GM18502 (cell line): ENCODE data around the gene SLC25A29.
"Not testable (repeated sequence)": the region's sequence is repeated elsewhere in the genome, so short reads cannot be mapped to it uniquely, and the experiment has no call there.

ENCODE experiments used
- ATAC-seq: cut with Tn5 transposase; IDR thresholded peaks from one replicate; pipeline ENCODE4 v1.9.1; 2021; ENCODE audit warnings: mild to moderate bottlenecking; ENCODE audit not compliant: unreplicated experiment, poor library complexity

SLC25A29 gene

DNA sequence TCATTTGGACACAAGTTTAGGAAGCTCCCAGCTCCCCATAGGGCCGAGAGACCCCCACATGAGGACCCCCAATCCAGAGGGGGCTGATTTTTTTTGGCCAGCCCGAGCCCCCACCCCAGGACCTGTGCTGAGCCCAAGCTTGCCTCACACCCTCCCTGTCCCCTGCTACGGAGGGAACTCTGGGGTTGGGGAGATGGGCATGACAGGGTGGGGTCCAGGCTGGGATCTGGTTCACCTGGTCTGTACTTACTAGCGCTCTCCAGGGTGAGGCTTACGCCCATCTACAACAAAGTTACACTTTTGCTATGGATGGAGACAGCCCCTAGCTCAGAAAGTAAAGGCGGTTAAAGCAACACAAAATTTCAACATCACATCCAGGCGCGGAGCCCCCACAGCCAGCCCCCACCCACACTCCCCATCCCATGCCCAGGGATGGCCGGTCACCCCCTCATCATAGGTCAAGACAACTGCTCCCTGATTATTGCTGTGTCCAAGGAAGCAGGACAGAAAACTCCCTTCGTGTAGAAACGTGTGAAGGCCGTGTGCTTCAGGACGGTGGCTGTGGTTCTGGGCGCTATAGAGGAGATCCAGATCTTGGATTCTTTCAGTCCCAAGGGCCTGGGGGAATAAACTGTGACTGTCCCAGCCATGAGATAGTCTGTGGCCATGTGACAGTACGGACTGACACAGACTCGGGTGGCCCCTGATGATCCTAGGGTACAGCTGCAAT is 10.7 kb downstream of the SLC25A29 start:
- ATAC-seq = no peak

- no peak for ATAC-seq
Observed at GRCh38 chr14:100294963-100295330, 11.3 kb downstream of the SLC25A29 start.

GRCh38 chr14:100294213-100294962 is 11.9 kb downstream of the SLC25A29 start:
- ATAC-seq = no peak

DNA sequence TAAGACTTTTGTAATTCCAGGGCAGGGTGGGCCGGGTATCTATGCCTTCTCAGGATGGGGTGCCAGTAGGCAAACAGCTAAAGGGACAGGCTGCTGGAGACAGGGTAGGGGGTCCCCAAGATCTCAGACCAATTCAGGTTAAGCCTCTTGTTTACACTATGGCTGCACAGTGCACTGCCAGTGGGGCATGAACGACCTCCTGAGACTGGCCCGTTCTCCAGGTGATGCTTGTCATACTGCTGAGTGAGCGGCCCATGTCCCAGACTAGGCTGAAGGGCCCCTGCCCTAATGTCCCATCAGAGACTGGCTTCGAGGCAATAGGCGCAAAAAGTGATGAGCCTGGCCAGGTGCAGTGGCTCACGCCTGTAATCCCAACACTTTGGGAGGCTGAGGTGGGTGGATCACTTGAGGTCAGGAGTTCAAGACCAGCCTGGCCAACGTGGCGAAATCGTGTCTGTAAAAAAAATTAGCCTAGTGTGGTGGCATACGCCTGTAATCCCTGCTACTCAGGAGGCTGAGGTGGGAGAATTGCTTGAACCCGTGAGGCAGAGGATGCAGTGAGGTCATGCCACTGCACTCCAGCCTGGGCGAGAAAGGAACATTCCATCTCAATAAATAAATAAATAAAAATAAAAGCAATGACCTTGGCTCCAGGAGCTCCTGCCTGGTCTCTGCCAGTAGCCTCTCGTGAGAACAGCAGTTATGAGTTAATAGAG is 12.6 kb downstream of the SLC25A29 start:
- no peak for ATAC-seq

DNA sequence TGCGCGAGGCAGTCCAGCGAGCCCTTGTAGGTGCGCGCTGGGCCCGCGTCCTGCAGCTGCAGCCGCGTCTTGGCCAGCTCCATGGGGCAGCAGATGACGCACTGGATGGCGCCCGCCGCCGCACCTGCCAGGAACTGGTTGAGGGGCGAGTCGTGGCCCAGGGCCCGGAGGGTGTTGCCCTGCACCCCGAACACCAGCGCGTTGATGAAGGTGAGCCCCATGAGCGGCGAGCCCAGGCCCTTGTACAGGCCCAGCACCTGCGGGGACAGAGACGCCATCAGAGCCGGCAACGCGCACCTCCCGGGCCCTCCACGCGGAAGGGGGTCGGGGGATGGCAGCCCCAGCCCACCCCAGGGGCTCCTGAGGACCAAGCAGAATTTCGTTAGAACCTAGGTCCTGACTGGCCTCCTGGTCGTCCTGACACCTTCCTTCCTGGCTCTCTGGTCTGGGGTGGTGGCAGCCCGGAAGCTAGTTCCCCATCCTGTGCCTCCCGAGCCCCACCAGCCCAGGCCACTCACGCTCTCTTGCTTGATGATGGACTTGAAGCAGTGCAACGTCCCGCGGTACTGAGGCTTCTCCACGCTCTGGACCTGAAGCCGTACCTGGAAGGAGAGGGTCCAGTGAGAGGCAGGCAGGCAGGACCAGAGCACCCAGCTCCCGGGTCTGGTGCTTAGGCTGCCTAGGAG is 13.3 kb downstream of the SLC25A29 start:
- no peak for ATAC-seq

GRCh38 chr14:100292301-100292775 is 13.9 kb downstream of the SLC25A29 start:
- no peak for ATAC-seq

GRCh38 chr14:100291305-100292075 is 14.8 kb downstream of the SLC25A29 start:
- ATAC-seq = no peak

- no peak for ATAC-seq
Observed at GRCh38 chr14:100290607-100291304, 15.5 kb downstream of the SLC25A29 start.

- ATAC-seq = no peak
Observed at GRCh38 chr14:100289916-100290606, 16.2 kb downstream of the SLC25A29 start.

GRCh38 chr14:100288382-100289185 is 17.7 kb downstream of the SLC25A29 start:
- no peak for ATAC-seq

- not testable (repeated sequence) for ATAC-seq
Observed at GRCh38 chr14:100287998-100288295, 18.3 kb downstream of the SLC25A29 start.

DNA sequence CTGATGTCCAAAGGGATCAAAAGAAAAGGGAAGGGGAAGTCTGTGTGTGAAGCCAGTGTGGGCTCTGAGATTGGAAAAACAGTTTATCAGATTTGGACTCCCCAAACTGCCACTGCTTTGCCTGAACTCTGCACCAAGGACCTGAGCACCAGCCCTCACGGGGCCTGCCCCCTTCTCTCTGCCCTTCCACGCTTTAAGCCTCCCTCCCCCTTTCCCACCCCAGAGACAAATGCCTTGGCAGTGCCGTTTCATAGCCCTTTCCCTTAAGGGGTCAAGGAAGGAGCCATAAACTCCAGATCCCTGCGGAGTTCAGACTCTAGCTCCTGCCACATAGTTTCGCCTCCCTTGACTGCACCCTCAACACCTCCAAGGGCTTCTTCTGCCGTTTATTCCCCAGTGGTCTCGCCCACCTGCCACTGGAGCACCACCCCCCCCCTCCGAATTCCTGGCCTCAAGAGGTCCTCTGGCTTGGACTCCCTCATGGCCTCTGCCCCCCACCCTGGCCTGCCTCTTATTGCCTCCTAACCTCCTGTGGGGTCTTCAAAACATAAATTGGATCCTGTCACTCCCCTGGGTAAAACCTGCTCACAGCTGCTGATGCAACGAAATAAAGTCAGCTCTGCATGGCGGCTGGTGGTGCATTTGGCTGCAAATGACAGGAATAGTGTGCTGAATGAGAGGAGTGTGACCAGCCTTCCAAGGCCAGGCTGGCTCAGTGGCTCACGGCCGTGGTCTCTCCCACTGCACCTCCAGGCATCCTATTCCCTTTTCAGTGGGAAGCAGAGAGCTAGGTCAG is 18.8 kb downstream of the SLC25A29 start:
- no peak for ATAC-seq

GRCh38 chr14:100286484-100287191 is 19.6 kb downstream of the SLC25A29 start:
- ATAC-seq = no peak

GRCh38 chr14:100285913-100286400 is 20.3 kb downstream of the SLC25A29 start:
- no peak for ATAC-seq

DNA sequence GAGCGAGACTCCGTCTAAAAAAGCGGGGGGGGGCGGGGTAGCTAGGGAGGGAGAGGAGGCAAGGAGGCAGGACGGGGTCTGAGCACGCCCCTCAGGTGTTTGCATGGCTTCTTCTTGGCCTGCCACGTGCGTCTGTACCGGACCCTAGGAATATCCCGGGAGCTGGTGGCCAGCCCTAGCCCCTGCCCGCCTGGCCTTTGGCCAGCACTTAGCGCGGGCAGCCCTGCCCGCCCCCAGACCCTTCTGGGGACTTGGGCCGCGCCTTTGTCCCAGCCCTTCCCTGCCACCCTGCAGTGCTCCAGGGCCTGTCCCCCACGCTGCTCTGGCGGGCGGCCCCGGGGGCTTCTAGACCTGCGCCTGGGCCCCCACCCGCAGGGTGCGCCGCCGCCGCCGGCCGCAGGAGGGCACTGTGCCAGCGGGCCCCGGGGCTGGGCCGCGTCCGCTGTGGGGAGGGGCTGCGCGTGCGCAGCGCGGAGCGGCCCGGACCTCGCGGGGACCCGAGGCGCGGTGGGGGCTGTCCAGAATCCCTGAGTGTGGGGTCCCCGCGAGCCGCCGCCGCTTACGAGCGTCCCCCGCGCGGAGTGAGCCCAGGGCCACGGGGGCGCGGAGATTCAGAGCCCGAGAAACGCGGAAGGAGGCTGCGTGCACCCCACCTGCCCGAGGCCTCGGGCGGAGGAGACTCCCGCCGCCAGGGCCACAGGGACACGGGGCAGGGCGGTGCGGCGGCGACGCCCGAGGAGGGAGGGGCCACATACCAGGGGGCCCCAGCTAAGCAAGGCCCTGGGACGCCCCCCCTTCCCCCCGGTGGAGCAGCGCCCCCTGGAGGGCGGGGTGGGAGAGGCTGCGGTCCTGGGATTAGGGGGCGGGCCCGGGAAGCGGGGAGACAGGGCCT is 21.0 kb downstream of the SLC25A29 start:
- peak; percentile 88 for ATAC-seq
